NOMO-1 treated with DMSO at 0.1 percent for 48 hours (cell line): ENCODE measurements around the gene KIF25.

ENCODE experiments used
- DNase-seq: peaks from one replicate; lab custom pipeline; 2025; ENCODE audit not compliant: unreplicated experiment; lab: John Stamatoyannopoulos, UW

The KIF25 gene

DNA sequence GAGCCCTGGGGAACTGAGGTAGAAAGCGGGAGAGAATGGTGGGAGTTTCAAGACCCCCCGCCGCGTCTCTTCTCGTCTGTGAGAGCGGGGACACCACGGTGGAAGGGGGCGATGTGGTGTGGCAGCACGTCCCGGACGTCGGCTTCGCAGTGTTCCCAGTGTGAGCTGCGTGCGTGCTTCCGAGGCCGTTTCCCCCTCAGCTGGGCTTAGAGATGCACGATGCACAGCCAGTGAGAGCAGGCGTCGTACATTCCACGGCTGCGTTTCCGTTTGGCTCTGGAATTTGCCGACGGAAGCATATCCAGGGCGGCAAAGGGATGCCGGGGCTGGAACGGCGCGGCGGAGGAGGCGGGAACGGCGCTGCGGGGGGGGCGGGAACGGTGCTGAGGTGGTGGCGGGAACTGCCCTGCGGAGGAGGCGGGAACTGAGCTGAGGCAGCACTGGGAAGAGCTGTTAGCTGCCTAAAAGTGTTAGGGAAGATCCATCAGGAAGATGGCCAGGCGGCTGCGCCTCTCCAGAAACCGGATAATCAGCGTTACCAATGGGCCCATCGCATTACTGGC, 37.7 kb downstream of the KIF25 start:
- no peak for DNase-seq

DNA sequence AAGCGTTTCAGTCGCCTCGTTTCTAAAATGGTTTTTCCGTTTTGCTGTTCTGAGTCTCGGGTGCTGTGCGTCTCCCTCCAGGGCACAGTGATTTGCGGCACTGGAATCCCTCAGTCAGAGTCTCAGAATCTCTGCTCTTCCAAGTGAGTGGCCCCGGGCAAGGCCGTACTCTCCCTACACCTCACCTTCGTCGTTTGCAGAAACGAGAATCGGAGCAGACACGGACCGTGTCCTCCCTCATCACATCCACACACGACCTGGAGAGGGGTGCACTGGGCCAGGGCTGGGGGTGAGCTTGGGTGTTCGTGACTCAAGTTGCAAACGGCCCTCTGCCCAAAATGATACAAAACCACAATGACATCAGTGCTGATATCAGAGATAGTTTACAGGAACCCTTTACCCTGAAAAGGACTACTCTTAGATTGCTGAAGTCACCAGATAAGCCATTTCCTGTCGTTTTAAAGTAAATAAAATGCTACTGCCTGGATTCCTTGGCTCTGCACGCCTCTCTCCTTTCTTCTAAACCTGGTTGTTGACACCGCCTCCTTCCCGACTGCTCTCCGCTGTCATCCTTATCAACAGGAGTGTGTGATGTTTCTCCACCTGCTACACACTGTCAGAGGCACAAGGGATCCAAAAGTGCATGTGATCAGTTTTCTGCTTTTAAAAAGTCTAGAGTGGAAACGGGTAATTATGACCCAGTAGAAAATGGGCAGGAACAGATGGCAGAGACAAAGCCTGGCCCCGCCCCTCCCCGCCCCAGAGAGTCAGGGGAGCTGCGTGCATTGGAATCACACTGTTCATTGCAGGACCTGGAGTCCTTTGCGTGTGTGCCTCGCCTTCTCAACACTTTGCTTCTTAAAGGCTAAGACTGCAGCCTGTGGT, 38.4 kb downstream of the KIF25 start:
- no peak for DNase-seq

DNA sequence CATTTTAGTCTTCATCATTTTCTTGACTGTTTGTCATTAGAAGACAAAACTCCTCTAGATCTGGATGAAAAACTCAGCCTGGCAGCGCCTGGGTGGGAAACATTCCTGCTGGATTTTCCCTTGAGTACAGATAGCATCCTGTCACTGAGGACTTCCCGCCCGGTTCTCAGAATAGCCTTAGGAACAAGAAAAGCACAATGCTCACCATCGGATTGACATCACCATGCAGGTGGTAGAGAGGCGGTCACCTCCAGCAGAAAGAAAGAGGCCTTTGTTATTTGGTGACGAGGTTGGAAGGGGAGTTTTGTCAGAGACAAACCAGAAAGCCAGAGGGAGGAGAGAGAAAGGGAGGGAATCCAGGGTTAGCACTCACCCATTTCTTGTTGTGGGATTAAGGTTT, 39.8 kb downstream of the KIF25 start:
- no peak for DNase-seq

DNA sequence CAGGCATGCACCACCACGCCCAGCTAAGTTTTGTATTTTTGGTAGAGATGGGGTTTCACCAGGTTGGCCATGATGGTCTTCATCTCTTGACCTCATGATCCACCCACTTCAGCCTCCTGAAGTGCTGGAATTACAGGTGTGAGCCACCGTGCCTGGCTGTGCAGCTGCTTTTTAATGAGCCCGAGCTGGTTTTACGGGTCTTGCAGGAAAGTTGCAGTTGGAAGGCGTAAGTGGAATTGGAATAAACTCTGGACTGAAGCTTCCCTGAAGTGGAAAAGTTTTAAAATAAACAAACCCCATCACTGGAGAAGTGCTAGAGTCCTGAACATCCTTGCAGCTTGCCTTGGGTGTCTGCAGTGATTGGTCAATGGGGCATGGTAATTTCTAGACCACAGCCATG, 40.4 kb downstream of the KIF25 start:
- DNase-seq = no peak

DNA sequence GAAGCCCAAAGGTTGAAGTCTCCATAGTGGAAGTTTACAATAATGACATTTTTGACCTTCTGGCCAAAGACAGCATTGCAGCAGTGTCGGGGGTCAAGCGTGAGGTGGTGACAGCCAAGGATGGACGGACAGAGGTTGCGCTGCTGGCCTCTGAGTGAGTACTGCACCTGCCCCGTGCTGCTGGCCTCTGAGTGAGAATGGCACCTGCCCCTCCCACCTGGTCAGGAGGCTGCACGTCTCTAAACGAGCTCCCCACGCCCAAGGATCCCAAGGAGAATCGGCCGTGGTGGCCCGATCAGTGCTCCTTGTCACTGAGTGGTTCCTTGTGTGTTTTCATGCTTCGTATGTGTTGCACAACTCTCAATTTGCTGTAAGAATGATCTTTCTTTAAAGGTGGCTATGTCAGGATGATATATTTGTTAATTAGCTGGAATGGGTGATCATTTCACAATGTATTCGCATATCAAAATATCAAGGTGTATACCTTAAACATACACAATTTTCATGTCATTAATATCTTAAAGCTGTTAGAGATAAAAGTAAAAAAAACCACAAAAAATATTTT, 41.2 kb downstream of the KIF25 start:
- DNase-seq = no peak

DNA sequence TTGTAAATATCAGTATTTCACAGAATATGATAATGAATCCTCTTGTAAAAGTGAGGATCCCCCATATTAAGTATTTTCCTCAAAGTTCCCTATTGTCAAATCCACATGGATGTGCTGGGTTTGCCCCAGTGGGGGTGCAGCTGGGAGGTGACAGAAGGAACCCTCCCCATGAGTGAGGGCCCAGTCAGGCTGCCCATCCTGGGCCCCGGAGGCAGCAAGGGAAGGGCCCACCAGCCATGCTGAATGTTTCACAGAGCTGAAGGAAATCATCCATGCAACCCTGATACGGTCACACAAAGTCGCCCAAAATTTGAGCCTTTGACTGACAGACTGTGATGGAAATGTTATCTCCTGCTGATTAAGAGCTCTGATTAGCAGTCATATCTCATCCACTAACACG, 41.8 kb downstream of the KIF25 start:
- DNase-seq = no peak

DNA sequence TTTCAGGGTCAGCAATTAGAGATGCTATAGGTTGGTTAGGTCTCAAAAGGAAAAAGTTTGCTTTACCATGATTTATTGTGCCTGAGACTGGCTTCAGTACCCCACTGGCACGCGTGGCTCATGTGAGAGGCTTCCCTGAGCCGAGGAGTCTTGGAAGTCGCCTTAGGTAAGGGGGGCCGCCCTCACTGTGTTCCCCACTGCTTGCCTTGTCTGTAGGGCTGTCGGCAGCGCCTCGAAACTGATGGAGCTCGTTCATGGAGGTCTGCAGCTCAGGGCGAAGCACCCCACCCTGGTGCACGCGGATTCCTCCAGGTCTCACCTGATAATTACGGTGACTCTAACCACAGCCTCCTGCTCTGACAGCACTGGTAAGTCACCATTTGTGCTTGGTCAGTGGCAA, 42.4 kb downstream of the KIF25 start:
- no peak for DNase-seq

DNA sequence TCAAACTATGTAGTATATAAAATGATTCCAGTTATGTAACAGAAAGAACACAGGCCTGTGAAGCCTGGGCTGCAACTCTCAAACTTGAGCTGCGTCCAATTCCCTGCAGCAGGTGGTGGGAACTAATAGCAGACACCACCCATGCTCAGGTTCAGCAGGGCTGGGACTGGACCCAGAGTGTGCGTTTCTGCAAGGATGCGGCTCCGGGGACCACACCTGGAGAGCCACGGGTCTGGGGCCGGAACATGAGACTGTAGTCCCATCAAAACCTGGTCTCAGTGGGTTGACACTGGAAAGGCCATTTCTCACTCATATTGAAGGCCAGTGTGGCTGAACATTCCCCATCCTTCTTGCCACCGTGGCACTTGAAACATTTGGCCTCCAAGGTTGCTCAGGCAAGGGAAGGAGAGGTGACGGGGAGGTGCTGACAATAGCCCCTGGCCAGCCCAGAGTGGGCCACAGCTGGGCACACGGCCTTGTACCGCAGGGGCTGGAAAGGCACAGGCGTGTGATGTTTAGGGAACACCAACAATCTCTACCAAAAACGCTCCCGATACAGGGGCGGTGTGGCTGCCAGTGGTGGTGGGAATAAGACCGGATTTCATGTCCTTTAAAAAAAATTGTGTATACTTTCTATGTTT, 43.5 kb downstream of the KIF25 start:
- DNase-seq = no peak

DNA sequence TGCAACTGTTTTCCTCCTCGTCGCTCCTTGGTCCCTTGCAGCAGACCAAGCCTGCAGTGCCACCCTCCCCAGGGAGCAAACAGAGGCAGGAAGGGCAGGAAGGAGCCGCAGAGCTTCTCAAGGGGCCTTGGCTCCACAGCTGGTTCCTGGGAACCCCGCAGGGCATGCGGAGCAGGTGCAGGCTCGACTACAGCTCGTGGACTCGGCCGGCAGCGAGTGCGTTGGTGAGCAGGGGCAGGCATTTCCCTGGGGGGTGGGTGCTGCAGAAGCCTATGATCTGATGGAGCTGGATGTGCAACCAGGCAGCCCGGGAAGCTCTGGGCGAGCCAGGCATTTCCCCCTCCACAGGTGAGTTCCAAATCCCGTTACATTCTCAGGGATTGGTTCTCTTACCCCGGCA, 44.5 kb downstream of the KIF25 start:
- no peak for DNase-seq

DNA sequence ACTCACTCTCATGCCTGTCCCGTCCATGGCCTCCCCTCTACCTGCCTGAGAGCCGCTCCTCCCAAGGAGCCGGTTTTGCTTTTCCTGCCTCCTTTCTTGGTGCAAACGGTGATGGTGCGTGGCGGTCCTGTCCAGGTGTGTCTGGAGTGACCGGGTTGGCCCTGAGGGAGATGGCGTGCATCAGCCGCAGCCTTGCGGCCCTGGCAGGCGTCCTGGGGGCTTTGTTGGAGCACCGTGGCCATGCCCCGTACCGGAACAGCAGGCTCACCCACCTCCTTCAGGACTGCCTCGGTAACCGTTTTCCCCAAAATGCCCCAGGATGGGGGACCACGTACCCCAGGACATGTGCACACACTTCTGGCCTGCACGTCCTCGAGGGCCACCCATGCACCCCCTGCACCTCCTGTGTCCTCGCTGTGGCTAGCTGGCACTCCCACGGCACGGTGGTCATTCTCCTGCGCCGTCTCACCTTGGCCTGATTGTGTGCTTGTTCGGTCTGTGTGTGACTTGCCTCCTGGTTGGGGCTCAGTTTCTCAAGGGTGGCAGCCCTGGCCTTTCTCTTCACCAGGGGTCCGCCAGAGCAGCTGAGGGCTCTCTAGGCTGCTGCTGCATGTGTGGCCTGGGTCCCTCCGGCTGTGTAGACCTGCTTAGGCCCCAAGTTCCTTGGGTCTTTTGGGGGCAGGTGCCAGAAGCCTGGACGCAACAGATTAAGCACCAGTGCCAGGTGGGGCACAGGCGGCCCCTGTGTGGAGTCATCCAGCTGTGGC, 45.1 kb downstream of the KIF25 start:
- no peak for DNase-seq

DNA sequence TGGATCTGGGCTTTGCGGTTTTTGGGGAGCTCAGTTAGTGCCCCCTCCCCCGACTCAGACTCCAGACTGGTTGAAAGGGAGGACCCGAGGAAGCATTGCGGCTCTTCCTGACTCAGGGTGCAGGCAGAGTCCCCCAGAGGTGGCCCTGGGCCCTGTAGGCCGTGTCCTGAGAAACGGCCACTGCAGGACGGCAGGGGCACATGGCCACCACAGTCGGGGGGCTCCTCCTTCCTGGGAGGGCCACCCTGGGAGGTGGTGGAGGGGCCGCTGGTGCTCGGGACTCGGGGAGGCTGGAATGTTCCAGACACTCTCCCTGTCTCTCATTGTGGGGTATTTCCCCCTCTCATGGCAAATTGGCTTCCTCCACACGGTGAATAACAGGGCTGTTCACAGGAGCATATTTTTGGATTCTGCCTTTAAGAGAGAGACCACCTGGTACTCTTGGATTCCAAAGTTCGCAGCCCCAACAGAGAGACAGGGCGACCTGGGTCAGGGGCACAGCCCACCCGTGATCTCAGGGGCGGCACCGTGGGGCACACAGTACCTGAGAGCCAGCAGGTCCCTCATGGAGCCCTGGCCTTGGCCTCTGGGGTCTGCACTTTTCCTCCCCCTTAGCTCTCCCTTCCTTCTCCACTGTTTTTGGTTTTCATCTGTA, 45.8 kb downstream of the KIF25 start:
- DNase-seq = no peak

DNA sequence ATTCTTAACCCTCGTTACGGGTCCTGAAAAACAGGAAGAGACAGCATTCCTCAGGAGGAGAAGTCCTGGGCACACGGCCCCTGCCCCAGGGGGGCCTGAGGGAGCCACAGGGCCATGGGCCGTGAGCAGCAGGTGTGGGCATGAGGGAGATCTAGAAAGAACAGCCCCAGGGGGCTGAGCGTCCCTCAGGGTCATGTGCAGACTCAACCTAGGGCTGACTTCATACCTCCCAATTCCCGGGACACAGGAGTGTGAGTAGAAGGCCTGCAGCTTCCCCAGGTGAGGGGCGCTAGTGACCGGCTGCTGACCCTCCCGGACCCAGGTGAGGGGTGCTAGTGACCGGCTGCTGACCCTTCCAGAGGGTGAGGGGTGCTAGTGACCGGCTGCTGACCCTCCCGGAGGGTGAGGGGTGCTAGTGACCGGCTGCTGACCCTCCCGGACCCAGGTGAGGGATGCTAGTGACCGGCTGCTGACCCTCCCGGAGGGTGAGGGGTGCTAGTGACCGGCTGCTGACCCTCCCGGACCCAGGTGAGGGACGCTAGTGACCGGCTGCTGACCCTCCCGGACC, 46.5 kb downstream of the KIF25 start:
- no peak for DNase-seq

DNA sequence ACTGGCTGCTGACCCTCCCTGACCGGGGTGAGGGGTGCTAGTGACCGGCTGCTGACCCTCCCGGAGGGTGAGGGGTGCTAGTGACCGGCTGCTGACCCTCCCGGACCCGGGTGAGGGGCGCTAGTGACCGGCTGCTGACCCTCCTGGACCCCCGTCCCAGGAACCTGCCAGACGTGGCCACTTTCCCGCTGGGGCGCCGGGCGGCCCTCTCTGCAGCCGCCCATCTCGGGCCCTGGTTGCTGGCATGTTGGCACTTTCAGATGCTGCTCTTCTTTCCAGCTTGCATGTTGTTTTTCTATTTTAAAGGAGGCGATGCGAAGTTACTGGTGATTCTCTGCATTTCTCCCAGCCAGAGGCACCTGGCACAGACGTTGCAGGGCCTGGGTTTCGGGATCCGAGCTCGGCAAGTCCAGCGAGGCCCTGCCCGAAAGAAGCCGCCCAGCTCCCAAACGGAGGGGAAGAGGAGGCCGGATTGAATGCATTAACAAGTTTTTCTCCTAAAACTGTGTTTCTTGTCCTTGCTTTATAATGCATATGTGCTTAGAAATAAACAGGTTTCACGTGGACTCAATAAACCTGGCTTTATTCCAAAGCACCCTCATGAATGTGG, 47.2 kb downstream of the KIF25 start:
- no peak for DNase-seq

DNA sequence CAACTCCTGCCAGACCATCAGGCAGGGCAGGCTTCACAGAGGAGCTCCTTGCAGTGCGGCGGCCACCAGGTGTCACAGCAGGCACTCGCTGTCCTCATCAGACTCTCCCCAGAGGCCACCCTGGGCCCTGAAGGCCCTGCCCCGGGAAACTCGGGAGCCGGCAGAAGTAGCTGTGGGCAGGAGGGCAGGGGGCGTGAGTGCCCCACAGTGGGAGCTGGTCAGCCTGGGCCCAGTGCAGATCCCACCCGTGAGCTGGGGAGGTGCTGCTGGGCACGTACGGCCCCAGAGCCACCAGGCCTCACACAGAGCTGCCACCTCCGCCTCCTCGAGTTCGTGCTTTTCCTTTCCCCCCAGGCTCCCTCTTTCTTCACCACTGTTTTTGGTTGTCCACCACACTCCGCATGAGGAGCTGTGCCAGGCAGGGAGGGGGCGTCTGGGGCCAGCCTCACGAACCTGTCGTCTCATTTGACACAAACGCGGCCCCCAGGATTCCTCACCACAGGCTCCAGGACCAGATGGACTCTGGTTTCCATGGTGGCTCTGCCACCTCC, 47.7 kb downstream of the KIF25 start:
- no peak for DNase-seq

DNA sequence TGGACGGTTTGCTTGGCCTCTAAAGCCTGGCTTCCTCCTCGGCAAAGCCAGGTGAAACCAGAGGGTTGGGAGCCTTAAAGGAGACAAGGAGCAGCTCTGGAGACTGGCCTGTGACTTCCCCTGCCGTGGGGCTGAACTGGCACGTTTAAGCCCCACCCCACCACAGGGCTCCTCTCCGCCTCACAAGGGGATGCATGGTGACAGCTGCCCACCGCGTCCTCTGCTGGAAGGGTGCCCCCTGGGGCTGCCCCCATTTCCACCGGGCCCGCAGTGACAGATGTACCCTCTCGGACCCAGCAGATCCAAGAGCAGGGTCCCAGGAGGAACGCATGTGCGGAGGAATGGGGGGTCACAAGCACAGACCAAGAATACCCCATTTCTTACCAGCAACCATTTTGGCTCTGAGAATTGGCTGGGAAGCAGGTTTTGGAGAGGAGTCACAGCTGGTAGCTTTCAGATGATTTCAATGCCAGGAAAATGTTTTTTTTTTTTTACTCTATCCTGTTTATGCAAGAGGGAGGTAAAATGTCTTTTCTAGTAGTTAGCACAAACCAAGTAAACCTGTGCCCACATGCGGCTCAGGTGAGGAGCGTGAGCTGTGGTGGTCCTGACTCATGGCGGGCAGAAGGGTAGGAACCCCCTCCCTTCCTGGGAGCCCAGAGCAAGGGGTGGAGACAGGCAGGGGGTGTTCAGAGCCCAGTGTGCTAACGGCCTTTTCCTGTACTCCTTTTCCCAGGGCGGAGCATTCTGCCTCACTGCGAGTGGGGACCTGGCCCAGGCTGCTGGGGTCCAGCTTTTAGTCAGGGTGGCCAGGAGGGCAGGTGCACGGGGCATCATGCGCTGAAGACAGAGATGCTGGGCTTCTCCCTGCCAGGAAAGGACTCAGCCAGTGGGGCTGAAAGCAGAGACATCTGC, 48.5 kb downstream of the KIF25 start:
- no peak for DNase-seq

DNA sequence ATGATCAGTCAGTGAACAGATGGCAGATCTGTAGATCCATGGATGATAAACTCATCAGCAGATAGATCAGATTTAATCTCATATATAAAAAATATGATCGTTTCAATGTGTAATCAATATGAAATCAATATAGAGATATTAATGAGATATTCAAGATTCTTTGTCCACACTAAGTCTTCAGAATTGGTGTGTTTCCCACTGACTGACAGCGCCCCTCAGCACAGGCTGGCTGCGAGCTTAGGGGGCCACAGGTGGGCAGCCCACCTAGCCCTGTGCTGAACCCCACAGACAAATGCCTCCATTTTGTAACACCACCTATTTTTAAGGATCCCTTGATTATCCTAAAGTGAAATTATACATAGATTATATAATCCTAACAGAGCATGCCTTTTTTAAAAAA, 49.2 kb downstream of the KIF25 start:
- DNase-seq = no peak

DNA sequence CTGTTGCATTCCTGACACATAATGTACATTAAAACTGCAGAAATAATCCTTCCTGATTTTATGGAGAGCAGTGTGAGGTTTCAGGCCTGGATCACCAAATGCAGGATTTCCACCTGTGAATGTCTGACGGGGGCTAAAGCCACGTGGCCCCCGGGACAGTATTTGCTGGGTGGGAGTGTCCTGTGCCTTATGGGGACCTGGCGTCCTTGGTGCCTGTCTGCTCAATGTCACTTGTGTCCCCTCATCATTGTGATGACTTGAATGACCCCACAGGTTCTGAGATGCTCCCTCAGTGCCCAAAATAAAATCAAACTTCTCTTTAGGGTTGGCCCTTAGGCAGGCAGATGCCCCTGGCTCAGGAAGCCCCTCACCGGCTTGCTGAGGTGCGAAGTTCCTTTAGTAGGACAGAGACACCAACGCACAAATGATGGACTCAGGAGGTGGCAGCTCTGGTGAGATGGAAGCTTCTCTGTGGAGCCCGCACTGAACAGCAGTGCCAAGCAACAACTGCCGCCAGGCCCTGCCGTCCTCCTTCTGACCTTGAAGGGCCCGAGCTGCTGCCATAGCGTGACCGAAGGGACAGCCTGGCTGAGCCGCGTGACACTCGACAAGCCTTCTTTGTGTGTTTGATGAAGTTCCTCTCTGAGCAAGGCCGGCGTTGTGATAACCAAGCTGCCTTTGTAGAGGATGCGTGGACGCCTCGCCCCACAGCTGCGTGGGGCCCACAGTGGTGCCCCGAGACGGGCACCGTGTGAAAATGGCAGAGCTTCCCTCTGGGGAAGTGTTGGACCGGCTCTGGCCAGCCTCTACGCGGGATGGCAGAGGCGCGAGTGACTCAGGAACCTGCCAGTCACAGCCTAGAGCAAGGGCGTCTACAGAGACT, 50.6 kb downstream of the KIF25 start:
- no peak for DNase-seq

DNA sequence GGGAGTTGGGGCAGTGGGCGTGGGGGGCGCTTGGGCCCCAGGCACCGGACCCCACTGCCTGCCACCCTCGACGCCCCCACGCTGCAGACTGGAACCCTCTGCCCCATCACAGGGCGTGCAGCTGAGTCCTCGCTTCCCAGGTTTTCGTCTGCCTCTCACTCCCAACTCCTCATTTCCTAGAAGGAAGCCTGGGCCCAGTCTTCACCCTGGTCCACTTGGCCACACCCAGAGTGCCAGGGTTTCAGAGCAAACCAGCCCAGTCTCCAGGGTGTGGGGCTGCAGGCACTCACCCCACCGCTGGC, 51.2 kb downstream of the KIF25 start:
- DNase-seq = no peak
